ENCODE measurements around the gene SELENOH.

SELENOH gene

DNA sequence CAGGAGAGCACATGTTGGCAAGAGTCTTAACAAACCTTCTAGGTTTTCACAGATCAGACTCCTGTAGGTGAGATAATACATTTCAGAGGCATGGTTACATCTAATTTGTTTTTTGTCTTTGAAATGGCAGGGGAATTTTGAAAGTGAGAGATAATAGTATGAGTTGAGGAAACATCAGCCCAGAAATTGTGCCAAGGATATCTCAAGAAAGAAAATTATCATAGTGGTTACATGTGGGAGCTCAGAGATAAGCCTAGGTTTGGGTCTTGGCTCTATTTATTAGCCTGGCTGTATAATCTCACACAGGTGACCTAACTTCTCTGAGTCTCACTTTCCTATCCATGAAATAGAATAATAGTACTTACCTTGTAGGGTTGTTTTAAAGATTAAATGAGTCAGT, 9.9 kb downstream of the SELENOH start:
- no peak for DNase-seq

DNA sequence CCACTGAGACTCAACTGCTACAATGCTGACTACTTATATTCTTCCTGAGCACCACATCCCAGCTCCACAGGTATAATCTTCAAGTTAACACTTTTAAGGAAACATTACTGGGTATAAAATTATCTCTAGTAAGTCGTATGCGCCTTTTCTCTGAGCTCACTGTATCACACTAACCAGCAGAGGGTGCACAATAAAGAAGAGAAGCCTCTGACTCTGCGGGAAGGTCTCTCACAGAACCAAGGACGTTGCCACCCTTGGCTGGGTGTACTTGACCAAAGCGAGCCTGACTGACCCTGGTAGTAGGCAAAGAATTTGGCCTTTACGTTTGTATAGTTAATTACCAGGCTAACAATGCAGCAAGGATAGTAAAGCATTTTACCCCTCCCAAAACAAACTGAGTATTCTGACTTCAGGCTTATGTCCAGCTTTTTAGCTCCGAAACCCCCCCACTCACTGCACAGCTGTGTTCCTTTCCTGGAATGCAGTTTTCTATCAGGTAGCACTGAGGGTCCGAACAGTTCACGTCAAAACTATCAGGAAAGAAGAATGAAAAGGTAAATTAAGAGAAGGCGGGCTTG, 10.5 kb downstream of the SELENOH start, which contains the start of gene BTBD18:
BTBD18 (minus strand) TSS at position 144 of the 578 bp plus-strand sequence. CDS start 631 bp downstream, outside the sequence.
- DNase-seq, result no peak

DNA sequence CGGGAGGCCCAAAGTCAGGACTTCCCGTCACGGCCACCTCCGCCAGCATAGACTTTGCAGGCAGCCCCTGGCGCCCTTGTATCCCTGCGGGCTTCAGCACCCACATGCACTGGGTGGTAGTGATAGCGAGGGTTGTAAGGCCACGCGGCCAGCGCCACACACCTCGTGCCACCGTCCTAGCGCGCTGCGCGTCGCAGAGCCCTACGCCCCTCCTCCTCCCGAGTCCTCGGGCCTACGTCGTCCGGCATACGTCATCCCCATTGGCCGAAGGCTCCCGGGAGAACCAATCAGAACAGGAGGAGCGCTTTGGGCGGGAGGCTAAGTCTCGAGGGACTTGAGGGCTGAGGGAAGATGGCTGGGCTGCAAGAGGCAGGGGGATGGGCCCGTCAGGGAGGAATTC, 11.7 kb downstream of the SELENOH start:
- DNase-seq, result no peak

DNA sequence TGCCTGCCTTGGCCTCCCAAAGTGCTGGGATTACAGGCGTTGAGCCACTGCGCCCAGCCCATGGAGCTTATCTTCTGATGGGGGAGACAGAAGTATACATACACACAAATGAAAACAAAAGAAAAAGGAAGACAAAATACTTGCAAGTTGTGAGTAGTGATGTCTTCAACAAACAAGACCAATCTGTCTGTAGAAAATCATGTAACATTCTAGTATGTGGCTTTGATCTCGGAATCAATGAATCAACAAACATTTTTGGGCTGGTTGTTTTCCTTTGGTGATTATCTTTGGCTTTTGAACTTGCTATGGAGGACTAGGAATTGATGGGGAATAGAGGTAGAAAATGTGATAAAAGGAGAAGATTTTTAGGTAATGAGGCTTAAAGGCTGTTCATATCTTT, 16.9 kb downstream of the SELENOH start:
- DNase-seq, result no peak

DNA sequence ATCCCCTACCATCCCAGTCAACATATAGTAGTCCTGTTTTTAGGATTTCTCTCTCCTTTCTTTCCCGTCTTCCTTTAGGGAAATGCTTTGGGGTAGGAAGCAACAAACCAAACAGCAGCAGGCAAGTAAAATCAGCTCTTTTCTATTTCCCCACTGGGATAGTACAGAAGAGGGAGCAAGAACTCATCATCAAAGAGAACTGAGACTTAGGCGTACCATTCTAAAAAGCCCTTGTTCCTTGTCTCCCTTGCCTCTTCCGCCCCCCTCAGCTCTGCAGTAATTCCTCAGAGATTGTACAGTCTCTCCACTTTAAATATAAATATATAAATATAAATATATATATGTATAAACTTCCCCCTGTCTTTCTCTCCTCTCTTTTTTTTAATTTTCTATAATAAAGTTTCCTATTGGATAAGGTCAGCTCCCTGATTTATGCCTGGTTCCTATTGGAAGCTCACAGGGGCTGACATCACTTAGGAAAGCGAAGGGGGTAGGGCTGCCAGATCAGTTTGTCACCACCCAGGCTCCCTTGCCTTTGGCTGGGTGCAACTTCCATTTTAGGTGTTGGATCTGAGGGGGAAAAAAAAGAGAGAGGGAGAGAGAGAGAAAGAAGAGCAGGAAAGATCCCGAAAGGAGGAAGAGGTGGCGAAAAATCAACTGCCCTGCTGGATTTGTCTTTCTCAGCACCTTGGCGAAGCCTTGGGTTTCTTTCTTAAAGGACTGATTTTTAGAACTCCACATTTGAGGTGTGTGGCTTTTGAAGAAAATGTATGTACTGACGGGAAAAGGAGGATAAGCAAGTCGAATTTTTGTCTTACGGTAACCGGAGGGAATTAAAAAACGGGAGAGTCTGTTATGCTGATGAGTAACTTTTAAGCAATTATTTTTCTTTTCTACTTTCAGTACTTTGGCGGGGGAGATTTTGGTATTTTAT, 20.3 kb downstream of the SELENOH start, which contains the start of gene CTNND1:
CTNND1 (plus strand) TSS at position 502 of the 934 bp plus-strand sequence. CDS start 29,677 bp downstream, outside the sequence.
- DNase-seq, result no peak

DNA sequence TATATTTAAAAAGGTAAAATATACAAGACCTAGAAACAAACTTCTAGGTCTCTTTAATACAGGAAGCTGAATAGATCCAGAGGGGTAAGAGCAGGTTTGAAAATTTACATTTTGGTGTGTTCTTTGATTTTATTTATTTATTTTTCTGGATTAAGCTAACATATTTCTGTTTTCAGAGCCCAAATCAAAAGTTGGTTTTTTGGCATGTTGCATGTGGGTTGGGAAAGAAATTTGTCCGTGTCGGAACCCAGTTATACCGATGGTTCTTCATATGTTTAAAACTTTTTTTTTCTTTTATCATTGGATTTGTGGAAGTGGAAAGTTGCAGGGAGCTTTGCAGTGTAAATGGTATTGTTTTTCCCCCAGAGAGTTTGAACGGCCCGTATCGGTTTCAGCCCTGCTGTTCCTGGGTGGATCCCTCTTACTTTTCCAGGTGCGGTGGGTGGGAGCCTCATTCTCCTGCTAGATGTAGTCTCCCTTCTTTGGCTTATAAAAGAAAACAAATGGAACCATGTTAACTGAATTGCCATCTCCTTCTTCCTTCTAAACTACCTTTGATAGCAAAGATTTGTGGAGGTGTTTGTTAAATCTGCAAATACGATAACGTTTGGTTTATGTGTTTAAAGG, 21.1 kb downstream of the SELENOH start:
- no peak for DNase-seq

DNA sequence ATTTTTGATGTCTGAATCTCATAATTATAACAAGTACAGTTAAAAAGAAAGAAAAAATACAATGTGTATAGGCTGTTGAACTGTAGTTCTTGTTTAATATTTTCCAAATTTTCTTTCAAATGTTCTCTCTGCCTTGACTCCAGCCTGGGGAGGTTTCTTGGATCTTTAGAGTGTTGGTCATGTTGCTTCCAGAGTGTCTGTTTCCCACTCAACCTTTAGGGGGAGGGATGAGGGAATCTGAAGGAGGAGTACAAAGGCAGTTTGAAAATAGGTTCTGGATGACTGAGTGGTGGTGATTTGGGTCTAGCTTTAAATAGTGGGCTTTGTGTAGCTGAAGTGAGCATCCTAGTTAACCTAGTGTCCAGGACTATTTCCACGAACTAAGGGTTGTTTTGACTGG, 22.3 kb downstream of the SELENOH start:
- DNase-seq, result no peak

DNA sequence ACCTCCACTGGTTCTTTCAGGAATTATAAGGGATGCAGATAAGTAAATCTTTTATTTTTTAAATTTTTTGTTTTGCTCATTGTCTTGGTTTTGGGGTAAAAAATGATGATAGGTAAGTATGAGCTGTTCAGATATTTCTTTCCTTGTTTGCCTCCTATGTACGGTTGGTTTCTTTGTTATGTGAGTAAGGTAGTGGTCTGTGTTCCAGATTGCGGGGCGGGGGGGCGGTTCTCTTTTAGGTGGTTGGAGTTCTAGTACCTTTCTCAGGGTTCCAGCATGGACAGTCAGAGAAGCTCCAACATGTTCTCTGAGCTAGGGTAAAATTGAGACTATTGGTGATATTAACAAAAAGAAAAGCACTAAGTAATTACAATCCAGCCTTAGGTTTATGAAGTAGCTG, 22.7 kb downstream of the SELENOH start:
- no peak for DNase-seq

DNA sequence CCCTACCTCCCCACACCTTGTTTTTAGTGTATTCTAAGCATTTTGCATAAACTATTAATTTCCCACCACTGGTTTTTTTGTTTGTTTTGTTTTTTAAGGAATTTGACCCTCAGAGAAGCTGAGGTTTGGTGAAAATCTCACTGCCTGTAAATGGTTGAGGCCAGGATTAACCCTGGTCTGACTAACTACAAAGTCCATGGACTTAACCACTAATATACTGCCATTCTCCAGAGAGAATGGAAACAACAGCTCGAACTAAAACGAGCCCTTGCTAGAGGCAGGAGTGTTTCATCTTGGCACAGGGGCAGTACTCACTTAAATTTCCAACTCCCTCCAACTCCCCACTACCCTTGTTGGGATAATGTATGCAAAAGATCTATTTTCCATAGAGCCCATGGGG, 23.3 kb downstream of the SELENOH start:
- DNase-seq, result no peak

DNA sequence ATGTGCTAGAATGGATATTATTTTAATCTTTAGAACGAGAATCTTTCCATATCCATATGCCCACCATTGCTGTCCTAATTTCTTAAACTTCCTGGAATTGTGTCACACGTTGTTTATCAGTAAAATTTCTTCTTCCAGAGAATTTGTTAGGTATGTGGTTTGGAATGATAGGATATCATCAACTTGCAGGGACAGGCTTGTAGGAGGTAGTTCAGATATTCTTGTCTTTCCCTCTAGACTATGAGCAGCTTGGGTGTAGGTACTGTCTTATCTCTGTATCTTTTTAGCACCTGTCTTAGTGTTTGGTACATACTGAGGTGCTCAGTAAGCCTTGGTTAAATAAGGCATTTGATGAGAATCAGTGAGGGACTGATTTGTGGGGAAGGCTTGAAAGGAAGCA, 23.7 kb downstream of the SELENOH start:
- no peak for DNase-seq

DNA sequence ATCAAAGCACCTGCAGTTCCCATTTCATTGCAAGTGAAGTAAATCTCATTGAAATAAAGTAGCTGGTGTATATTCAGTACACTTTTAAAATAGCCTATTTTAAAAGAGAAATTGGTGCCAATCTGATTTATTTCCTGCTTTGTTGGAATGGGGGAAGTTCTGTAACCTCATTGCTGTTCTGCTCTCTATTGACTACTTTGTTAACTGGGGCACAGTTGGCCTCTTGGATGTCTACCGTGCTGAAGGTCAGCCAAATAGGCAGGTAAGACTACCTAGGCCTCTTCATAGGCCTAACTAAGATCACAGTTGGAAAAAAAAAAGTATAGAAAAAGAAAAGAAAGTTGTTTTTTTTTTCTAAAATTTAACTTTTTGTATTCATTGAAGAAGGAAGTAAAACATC, 29.5 kb downstream of the SELENOH start:
- DNase-seq, result no peak

DNA sequence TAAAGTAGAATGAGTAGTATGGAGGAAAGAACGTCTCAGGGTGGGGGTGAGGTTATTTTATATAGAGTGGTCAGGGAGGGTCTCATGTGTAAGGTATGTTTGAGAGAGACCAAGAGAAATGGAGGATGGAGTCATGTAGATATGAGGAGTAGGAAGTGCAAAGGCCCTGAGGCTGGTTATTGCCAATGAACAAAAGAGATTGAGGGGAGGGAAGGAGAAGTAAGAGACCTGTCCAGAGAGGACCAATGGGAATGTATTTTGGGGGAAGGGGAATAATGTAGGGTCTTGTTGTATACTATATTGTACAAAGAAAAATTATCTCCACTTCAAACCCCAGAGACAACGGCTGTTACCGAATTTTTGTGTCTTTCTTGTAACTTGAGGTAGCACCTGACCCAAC, 30.1 kb downstream of the SELENOH start:
- no peak for DNase-seq

DNA sequence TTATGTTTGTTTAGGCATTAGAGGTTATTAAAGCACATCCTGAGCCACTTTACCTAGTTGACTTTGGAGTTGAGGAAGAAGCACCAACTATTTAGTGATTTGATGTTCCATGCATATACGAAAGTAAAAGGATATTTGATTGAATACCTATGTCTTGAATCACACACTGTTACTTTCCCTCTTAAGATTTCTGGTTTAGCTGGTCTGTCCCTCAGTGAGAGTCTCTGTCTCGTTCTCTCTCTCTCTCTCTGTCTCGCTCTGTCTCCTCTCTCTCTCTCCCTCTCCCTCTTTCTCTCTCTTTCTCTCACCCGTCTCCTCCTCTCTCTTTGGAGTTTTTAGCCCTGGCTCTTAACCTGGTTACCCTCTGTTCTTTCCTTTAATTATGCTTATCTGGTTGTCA, 31.3 kb downstream of the SELENOH start:
- DNase-seq, result no peak

DNA sequence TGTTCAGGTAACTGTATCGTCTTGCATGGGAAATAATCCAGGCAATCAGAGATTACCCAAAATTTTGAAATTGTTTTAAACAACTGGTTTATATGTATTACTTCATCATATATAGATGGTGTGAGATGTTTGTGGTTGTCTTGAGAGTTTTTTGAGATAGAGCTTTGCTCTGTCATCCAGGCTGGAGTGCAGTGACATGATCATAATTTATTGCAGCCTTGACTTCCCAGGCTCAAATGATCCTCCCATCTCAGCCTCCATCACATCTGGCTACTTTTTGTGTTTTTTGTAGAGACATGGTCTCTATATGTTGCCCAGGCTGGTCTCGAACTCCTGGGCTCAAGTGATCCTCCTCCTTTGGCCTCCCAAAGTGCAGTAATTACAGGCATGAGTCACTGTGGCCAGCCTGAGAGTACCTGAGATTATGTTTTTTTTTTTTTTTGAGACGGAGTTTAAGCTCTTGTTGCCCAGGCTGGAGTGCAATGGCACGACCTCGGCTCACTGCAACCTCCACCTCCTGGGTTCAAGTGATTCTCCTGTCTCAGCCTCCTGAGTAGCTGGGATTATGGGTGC, 31.8 kb downstream of the SELENOH start:
- no peak for DNase-seq

DNA sequence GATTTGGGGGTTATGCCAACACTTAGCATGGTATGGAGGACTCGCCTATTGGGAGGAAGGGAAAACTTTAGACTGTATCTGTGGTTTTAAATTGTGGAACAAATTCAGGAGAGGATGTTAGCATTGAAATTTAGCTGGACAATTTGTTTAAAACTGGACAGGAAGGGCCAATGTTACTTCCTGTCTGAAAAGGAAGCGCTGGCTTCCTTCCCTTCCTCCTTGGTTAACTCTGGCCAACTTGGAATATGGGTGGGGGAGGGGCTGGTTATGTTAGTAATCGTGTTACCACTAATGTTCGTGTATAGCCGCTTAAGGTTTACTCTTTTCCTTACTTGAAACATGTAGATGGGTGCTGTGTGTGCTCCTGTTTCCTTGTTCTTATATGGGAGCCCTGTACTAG, 34.2 kb downstream of the SELENOH start:
- DNase-seq, result no peak

DNA sequence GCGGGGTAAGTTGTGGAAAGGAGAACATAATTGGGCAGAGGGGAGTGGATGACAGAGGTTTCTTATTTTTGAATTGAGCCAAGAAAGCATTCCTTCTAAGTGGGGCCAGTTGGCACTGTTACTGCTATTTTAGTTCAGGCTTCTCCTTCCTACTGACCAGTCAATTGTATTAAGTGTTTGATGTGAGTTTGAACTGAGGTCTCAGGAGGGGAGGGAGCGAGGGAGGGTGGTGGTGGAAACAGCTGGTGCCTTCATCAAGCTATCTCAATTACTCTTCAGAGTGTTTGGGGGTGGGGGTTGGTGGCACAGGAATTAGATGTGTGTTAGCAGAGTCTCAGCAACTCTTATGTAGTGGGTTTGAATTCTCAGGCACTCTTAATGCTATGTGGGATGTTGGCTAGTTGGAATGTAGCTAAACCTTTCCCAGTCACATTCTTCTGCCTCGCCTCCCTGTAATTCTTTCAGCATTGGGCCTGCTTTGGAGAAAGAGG, 34.8 kb downstream of the SELENOH start:
- no peak for DNase-seq

DNA sequence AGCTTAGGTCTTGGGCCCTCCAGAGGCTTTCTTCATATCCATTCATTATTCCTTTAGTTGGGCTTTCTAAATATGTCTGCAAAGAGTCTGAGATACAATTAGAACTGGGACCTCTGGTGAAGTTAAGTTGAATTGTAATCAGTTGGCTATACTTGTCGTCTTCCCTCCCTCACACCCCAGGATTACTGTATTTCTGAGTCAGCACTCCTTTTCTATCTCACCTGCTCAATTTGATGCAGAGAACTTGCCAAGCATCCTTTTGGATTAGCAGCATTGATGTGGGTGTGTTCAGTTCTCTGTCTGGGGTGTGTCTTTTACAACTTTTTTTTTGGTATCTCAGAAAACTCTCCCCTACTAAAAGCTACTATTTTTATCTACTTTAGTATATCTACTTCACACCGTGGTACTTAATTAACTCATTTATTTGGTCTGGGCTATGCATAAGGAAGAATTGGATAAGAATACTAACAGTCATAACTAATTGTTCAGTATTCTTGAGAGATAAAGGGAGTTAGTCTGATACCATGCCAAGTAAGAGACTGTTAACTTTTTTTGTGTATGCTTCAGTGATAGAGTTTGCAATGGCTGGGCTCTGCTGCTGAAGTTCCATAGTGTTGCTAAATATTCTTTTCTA, 35.4 kb downstream of the SELENOH start:
- no peak for DNase-seq

DNA sequence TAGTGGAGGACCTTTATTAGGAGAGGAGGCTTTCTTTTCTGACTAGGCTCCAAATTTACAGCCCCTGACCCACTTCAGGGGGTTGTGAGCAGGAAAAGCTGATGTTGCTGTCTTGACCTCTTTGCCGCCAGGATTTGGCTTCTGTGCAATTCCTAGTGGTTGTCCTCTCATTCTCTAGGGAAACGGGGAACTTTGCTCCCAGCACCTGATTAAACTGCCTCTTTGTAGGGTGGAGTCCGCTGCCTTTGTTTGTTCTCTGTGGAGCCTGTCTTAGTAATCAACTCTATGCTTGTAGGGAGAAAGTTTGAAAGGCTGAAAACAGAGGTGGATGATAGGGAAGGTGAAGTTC, 36.7 kb downstream of the SELENOH start:
- no peak for DNase-seq

DNA sequence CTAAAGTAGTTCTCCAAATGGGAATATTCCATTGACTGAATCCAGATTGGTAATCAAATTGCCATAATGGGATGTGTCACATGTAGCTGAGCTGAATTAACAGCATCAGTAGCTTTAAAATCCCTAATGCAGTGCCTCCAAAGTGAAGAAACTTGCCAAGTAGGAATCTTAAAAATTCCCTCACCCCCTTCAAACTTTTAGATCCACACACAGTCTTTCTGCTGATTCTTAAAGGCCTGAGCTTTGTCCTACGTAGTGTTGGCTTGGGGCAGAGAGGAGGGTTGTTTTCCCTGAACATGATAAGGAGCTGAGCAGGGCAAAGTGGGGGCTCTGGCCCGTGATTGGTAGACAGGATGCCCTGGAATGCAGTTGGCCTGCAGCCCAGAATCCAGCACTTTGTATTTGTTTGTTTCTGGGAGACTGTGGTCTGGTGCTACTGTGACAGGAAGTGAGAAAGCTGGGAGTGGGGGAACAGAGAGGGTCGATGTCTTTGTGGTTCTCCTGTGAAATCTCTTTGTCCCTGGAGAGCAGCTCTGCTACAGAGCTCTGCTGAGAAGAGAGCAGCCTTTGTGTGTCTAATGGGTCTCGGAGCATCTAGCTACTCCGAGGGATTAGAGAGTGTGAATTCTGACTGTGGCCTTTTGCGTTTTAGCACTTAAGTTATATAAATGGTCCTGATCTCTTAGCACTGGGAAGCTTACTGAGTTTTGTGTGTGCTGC, 37.2 kb downstream of the SELENOH start:
- no peak for DNase-seq

DNA sequence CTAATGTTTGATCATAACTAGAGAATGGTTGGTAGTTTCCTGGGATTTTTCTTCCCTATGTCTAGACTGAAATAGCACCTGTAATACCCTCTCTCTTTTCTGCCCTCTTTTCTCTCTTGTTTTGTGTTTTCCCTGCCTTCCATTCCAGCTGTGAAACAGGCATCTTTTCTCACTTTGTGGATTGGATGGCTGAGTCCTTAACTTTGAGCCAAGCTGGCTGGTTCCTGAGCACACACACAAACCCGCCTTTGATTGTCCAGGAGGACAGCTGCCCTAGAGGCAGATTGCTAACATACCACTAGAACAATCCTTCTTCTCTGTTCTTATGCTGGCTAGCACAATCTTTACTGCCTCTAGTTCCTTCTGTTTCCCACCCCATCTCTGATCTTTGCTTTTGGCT, 38.0 kb downstream of the SELENOH start:
- no peak for DNase-seq

DNA sequence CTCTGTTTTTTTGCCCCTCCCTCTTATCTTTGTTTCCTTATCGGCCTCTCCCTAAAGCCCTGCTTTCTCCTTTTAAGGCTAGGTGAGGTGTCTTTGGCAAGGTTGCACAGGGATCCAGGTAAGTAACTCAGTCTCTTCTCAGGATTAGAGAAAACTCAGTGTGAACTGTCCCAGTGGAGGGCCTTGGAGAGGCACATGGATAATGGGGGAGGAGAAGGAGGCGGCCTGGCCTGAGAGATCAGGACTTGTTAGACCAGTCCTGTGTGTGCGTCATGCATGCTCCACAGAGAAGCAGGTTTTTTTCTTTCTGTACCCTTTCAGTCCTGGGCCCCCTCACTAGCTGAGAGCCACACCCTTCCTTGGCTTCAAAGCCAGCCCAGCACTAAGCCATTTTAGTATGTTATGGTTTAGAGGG, 40.2 kb downstream of the SELENOH start:
- no peak for DNase-seq

DNA sequence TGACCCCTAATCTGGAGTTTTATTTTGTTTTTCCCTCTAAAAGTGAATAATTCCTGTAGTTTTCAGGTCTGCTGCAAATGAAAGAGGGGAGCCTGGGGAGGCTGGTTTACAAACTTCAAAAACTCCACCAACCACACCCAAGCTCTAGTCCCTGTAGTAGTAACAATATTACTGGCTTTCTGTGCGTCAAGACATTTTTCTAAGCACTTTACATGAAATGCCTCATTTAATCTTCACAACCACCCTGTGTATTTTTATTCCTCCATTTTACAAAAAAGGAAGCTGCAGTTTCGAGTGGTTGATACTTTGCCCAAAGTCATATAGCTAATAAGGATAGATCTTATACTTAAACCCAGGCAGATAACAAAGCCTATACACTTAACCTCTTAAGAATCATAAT, 43.8 kb downstream of the SELENOH start:
- no peak for DNase-seq

Measured in activated CD4-positive, alpha-beta T cell treated with anti-CD3 and anti-CD28 coated beads for 1 hour (primary cell).